ENCODE measurements around the gene NASP.

GRCh38 chr1:45568421-45568820, 15.4 kb upstream of the NASP start:
- TF ChIP-seq POLR2A (IDR thresholded peaks at IDR 0.05), result no peak
- TF ChIP-seq CTCF (IDR thresholded peaks at IDR 0.05), result no peak
